Measurements from ENCODE around the gene CLDN6. TPM values are rescaled to one million over a fixed set of nuclear protein-coding genes. Genes with fewer than 3 reads are reported as not detected.
A peak's percentile ranks its signal among the peaks of the same experiment; 100 is the strongest.

Gene CLDN6
- total and polyA plus RNA-seq, 5 donors = not detected

- Histone ChIP-seq H3K4me3 (ENCODE audit: low read length) (no peak overlapping the region), H3K27ac (ENCODE audit: low read length) (no peak overlapping the region), H3K27me3 (ENCODE audit: control insufficient read depth, insufficient read depth) (no peaks in the 10 kb centered on the region), H3K4me1 (ENCODE audit: control insufficient read depth, insufficient read depth, low read length) (peaks cover 4% of the 10 kb centered on the region), H3K9me3 (ENCODE audit: control insufficient read depth, low read length) (no peaks in the 10 kb centered on the region)
- intact Hi-C loops (cut with DNase I) = no loop called here
- no peak for ATAC-seq
- no peak for DNase-seq
- 67% methylated on average over 5 of the region's 5 CpGs for WGBS
Observed at GRCh38 chr16:2973093-2973492, 44.9 kb downstream of the CLDN6 start.

- no peak for ATAC-seq
- Histone ChIP-seq H3K4me1 (ENCODE audit: control insufficient read depth, insufficient read depth, low read length) (peaks cover 4% of the 10 kb centered on the region), H3K9me3 (ENCODE audit: control insufficient read depth, low read length) (no peaks in the 10 kb centered on the region), H3K27ac (ENCODE audit: low read length) (no peak overlapping the region), H3K4me3 (ENCODE audit: low read length) (no peak overlapping the region), H3K27me3 (ENCODE audit: control insufficient read depth, insufficient read depth) (no peaks in the 10 kb centered on the region)
- intact Hi-C loops (cut with DNase I) = no loop called here
- DNase-seq = peak in 1 of 3 donors; percentile 48
- WGBS = 73% methylated on average over 15 of the region's 15 CpGs
Observed at GRCh38 chr16:2971985-2972784, 45.8 kb downstream of the CLDN6 start.

- DNase-seq (peak in 2 of 3 donors; percentile 55 to 58), ATAC-seq (no peak)
- no peak overlapping the region for H3K4me3 ChIP-seq (ENCODE audit: low read length)
- no peaks in the 10 kb centered on the region for H3K9me3 ChIP-seq (ENCODE audit: control insufficient read depth, low read length)
- H3K27me3 ChIP-seq (ENCODE audit: control insufficient read depth, insufficient read depth) = no peaks in the 10 kb centered on the region
- H3K4me1 ChIP-seq (ENCODE audit: control insufficient read depth, insufficient read depth, low read length) = peaks cover 4% of the 10 kb centered on the region
- intact Hi-C loops (cut with DNase I) = no loop called here
- no peak overlapping the region for H3K27ac ChIP-seq (ENCODE audit: low read length)
- WGBS = 95% methylated on average over 35 of the region's 35 CpGs
Observed at GRCh38 chr16:2971134-2971984, 46.6 kb downstream of the CLDN6 start.

- no peak overlapping the region for H3K27ac ChIP-seq (ENCODE audit: low read length)
- DNase-seq (peak in 1 of 3 donors; percentile 32), ATAC-seq (no peak)
- no peaks in the 10 kb centered on the region for H3K27me3 ChIP-seq (ENCODE audit: control insufficient read depth, insufficient read depth)
- intact Hi-C loops (cut with DNase I) = no loop called here
- H3K4me1 ChIP-seq (ENCODE audit: control insufficient read depth, insufficient read depth, low read length) = peaks cover 4% of the 10 kb centered on the region
- no peaks in the 10 kb centered on the region for H3K9me3 ChIP-seq (ENCODE audit: control insufficient read depth, low read length)
- no peak overlapping the region for H3K4me3 ChIP-seq (ENCODE audit: low read length)
- 85% methylated on average over 6 of the region's 6 CpGs for WGBS
Observed at GRCh38 chr16:2970563-2970962, 47.4 kb downstream of the CLDN6 start.

GRCh38 chr16:2969545-2970521 is 48.1 kb downstream of the CLDN6 start:
- WGBS = 3% methylated on average over 83 of the region's 83 CpGs
- ATAC-seq (peak; percentile 19 to 20), DNase-seq (peak; percentile 61 to 88 (median 87))
- no peaks in the 10 kb centered on the region for H3K9me3 ChIP-seq (ENCODE audit: control insufficient read depth, low read length)
- H3K4me1 ChIP-seq (ENCODE audit: control insufficient read depth, insufficient read depth, low read length) = peaks cover 4% of the 10 kb centered on the region
- no peaks in the 10 kb centered on the region for H3K27me3 ChIP-seq (ENCODE audit: control insufficient read depth, insufficient read depth)
- peak overlapping the region; percentile 61 for H3K4me3 ChIP-seq (ENCODE audit: low read length)
- intact Hi-C loops (cut with DNase I) = no loop called here
- peak overlapping the region; percentile 10 for H3K27ac ChIP-seq (ENCODE audit: low read length)

- Histone ChIP-seq H3K27me3 (ENCODE audit: control insufficient read depth, insufficient read depth) (no peaks in the 10 kb centered on the region), H3K4me1 (ENCODE audit: control insufficient read depth, insufficient read depth, low read length) (peaks cover 4% of the 10 kb centered on the region), H3K4me3 (ENCODE audit: low read length) (peak within 1 kb of the TSS; percentile 61), H3K27ac (ENCODE audit: low read length) (peak within 1 kb of the TSS; percentile 10), H3K9me3 (ENCODE audit: control insufficient read depth, low read length) (no peaks in the 10 kb centered on the region)
- intact Hi-C loops (cut with DNase I) = no loop called here
- peak; percentile 91 to 93 for ATAC-seq
- WGBS = under 1% methylated on average over 98 of the region's 98 CpGs
- peak; percentile 91 to 96 (median 95) for DNase-seq
Observed at GRCh38 chr16:2968738-2969544, 49.0 kb downstream of the CLDN6 start, which contains the start of gene PAQR4. Gene PAQR4 (plus strand): TSS chr16:2969348. CDS start chr16:2969675, 327 bp downstream.

GRCh38 chr16:2968368-2968737 is 49.6 kb downstream of the CLDN6 start:
- intact Hi-C loops (cut with DNase I) = no loop called here
- Histone ChIP-seq H3K9me3 (ENCODE audit: control insufficient read depth, low read length) (no peaks in the 10 kb centered on the region), H3K4me3 (ENCODE audit: low read length) (no peak overlapping the region), H3K27ac (ENCODE audit: low read length) (no peak overlapping the region), H3K4me1 (ENCODE audit: control insufficient read depth, insufficient read depth, low read length) (peaks cover 4% of the 10 kb centered on the region), H3K27me3 (ENCODE audit: control insufficient read depth, insufficient read depth) (no peaks in the 10 kb centered on the region)
- DNase-seq (peak in 1 of 3 donors; percentile 57), ATAC-seq (no peak)
- 15% methylated on average over 18 of the region's 18 CpGs for WGBS

- WGBS = 48% methylated on average over 33 of the region's 33 CpGs
- no peaks in the 10 kb centered on the region for H3K27me3 ChIP-seq (ENCODE audit: control insufficient read depth, insufficient read depth)
- no peaks in the 10 kb centered on the region for H3K9me3 ChIP-seq (ENCODE audit: control insufficient read depth, low read length)
- DNase-seq (peak in 2 of 3 donors; percentile 47 to 53), ATAC-seq (no peak)
- H3K4me1 ChIP-seq (ENCODE audit: control insufficient read depth, insufficient read depth, low read length) = peaks cover 4% of the 10 kb centered on the region
- intact Hi-C loops (cut with DNase I) = no loop called here
- no peak overlapping the region for H3K27ac ChIP-seq (ENCODE audit: low read length)
- H3K4me3 ChIP-seq (ENCODE audit: low read length) = no peak overlapping the region
Observed at GRCh38 chr16:2967721-2968161, 50.2 kb downstream of the CLDN6 start.

GRCh38 chr16:2967211-2967631 is 50.8 kb downstream of the CLDN6 start:
- H3K9me3 ChIP-seq (ENCODE audit: control insufficient read depth, low read length) = no peaks in the 10 kb centered on the region
- ATAC-seq = no peak
- intact Hi-C loops (cut with DNase I) = no loop called here
- no peak overlapping the region for H3K4me3 ChIP-seq (ENCODE audit: low read length)
- H3K27me3 ChIP-seq (ENCODE audit: control insufficient read depth, insufficient read depth) = no peaks in the 10 kb centered on the region
- peaks cover 4% of the 10 kb centered on the region for H3K4me1 ChIP-seq (ENCODE audit: control insufficient read depth, insufficient read depth, low read length)
- no peak overlapping the region for H3K27ac ChIP-seq (ENCODE audit: low read length)
- 12% methylated on average over 51 of the region's 51 CpGs for WGBS
- peak in 1 of 3 donors; percentile 50 for DNase-seq

GRCh38 chr16:2966808-2967191 is 51.2 kb downstream of the CLDN6 start:
- Histone ChIP-seq H3K27ac (ENCODE audit: low read length) (no peak overlapping the region), H3K27me3 (ENCODE audit: control insufficient read depth, insufficient read depth) (no peaks in the 10 kb centered on the region), H3K4me3 (ENCODE audit: low read length) (peak overlapping the region; percentile 6), H3K9me3 (ENCODE audit: control insufficient read depth, low read length) (no peaks in the 10 kb centered on the region), H3K4me1 (ENCODE audit: control insufficient read depth, insufficient read depth, low read length) (peaks cover 4% of the 10 kb centered on the region)
- WGBS = 4% methylated on average over 46 of the region's 46 CpGs
- intact Hi-C loops (cut with DNase I) = no loop called here
- ATAC-seq (no peak), DNase-seq (peak in 2 of 3 donors; percentile 70 to 73)

Data from right cardiac atrium (tissue), 5 donors.